HG02763 (cell line): ENCODE measurements around the gene RNPEP.
"Not testable (repeated sequence)": the region's sequence is repeated elsewhere in the genome, so short reads cannot be mapped to it uniquely, and the experiment has no call there.

Experiments used
- ATAC-seq: cut with Tn5 transposase; IDR thresholded peaks from one replicate; pipeline ENCODE4 v1.9.1; 2021; ENCODE audit warnings: mild to moderate bottlenecking, moderate library complexity; ENCODE audit not compliant: unreplicated experiment

Gene RNPEP, protein sequence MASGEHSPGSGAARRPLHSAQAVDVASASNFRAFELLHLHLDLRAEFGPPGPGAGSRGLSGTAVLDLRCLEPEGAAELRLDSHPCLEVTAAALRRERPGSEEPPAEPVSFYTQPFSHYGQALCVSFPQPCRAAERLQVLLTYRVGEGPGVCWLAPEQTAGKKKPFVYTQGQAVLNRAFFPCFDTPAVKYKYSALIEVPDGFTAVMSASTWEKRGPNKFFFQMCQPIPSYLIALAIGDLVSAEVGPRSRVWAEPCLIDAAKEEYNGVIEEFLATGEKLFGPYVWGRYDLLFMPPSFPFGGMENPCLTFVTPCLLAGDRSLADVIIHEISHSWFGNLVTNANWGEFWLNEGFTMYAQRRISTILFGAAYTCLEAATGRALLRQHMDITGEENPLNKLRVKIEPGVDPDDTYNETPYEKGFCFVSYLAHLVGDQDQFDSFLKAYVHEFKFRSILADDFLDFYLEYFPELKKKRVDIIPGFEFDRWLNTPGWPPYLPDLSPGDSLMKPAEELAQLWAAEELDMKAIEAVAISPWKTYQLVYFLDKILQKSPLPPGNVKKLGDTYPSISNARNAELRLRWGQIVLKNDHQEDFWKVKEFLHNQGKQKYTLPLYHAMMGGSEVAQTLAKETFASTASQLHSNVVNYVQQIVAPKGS

DNA sequence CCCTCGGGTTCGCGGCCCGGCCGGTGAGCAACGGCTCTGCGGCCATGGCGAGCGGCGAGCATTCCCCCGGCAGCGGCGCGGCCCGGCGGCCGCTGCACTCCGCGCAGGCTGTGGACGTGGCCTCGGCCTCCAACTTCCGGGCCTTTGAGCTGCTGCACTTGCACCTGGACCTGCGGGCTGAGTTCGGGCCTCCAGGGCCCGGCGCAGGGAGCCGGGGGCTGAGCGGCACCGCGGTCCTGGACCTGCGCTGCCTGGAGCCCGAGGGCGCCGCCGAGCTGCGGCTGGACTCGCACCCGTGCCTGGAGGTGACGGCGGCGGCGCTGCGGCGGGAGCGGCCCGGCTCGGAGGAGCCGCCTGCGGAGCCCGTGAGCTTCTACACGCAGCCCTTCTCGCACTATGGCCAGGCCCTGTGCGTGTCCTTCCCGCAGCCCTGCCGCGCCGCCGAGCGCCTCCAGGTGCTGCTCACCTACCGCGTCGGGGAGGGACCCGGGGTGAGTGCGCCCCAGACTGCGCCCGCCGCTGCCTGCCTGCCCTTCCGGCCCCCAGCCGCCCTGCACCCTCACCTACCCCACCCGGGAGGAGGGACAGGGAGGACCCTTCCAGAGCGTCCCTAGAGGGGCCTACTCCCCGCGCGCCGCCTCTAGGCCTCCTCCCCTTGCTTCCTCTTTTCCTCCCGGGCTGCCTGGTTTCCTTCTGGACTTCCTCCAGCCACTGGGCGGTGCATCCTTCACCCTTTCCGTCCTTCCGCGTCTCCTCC is at the start of gene RNPEP:
Gene RNPEP (plus strand): TSS at position 26 of the 757 bp plus-strand sequence. CDS start 19 bp downstream, at position 45.
- peak; percentile 84 for ATAC-seq

DNA sequence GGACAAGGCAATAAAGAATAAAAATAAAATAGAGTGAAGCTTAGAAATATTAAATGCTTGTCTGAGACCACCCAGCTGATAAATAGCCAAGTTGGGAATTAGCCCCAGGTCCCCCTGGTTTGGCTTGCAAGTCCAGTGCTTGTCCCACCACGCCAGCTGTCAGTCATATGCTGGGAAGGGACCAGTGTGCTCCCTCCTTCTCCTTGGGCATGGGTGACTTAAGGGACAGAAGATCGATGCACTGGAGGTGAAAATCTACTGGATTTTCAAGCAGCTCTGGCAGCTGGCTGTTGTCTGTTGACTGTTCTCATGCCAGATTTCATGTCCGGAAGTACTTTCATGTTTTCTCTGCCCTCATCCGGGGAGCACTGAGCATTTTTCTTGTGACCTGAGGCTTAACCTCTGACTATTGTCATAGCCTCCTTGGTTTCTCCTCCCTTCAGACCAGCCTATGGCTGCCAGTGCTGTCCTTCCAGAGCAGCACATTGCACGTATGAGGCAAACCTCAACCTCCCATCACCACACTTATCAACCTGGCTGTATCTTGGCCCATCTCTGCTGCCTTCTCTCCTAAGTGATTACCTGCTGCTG is 48.5 kb upstream of the RNPEP start:
- no peak for ATAC-seq

DNA sequence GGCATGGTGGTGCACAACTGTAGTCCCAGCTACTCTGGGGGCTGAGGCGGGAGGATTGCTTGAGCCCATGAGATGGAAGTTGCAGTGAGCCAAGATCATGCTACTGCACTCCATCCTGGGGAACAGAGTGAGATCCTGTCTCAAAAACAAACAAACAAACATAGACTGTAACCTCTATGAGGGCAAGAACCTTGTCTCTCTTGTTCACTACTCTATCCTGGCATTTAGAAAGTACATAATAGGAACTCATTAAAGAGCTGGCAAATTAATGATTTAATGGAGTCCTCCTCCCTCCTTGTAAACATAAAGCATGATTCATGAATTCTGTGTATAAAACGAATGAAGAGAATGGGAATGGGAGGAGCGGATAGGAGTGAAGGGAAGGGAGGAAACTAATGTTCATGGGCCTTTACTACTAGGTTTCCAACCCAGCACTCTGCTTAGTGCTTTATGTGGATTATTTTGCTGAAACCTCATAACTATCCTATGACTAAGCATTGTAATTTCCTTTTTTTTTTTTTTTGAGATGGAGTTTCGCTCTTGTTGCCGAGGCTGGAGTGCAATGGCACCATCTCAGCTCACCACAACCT is 44.7 kb upstream of the RNPEP start:
- no peak for ATAC-seq

DNA sequence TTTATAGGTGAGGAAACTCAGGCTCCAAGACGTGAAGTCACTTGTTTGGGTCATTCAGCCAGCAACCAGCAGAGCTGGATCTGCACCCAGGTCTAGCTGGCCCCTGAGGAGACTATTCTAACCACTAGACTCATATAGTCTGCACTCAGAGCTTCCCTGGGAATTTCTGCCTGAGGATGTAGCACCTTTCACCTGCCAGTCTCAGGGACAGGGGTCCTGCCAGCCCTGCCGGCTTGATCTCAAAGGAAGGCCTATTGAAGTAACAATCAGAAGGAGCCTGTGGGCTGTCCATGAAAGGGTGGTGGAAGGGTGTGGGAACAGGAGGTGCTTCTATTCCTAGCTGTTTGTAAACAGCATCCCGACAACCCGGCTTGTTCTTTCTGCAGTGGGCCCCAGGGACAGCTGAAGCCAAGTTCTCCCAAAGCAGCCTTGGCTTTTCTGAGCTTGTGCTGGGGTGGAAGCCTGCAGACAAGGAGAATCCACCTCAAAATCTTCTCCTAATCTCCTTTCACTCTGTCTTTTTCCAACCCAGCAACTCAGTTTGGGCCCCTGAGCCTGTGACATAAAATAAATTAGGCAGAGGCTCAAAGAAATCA is 43.9 kb upstream of the RNPEP start:
- no peak for ATAC-seq

DNA sequence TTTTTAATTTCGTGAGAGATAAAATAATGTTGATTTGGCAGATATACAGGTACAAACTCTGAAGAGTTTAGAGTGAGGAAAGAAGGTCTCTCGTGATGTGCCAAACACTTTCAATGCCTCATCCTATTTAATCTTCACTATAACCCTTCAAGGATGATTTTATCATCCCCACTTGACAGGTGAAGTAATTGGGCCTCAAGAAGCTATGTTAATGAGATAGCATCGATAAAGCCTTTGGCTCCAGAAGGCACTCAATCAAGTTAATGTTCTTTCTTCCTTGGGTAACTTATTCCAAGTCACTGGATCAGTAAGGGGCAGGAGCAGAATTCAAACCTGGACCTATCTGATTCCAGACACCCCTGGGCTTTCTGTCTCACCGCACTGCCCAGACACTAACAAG is 43.3 kb upstream of the RNPEP start:
- ATAC-seq, result no peak

DNA sequence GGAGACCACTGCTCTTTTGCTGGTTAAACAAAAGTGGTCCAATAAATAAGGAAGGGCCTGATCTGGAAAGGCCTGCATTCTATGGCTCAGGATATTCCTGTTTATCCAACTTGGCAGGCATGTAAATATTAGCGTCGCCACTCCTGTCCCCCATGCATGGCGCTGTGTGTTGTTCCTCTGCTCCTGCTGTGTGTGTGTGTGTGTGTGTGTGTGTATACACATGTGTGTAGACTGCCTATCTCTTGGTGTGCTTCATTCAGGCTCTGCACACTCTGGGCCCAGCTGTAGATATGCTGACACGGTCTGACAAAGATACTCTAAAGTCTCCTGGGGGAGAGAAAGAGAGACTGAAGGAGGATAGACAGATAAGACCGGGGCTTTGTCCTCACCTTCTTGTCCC is 42.9 kb upstream of the RNPEP start:
- no peak for ATAC-seq

DNA sequence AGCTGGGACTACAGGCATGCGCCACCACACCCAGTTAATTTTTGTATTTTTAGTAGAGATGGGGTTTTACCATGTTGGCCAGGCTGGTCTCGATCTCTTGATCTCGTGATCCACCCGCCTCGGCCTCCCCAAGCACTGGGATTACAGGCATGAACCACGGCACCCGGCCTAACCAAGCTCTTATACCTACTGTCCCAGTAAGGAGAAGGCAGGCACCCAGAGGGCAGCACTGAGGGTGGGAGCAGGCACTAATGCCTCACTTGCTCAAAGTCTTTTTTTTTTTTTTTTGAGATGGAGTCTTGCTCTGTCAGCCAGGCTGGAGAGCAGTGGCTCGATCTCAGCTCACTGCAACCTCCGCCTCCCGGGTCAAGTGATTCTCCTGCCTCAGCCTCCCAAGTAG is 42.1 kb upstream of the RNPEP start:
- not testable (repeated sequence) for ATAC-seq

DNA sequence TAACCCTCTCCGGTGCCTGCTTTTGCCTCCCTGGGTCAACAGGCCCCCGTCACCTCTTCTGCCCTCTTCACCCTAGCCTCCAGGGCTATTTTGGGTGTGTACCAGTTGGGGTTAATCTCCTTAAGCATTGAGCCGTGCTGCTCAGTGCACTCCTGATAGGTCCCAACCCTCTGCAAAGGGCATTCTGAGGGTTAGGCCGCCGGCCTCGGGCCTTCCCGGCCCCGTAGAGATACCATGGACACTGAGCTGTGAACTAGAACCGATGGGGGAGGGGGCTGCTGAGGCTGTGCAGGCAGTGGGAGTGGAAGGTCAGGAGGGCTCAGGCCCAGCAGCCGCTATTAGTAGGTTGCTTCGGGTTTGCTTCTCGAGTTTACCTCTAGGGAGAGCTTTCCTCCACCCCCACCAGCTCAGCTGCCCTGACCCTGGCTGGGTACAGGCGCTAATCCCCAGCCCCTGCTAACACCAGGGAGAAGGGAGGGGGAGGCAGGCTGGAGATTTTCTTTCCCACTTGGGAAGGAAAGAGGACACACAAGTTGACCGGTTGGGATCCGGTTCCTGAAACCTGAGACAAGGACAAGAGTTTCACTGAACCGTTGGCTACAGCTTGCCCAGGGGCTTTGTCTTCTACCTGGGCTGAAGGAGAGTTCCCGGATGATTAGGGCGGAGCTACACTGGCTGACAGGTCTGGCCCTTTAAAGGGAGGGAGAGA is 40.9 kb upstream of the RNPEP start:
- ATAC-seq, result no peak

DNA sequence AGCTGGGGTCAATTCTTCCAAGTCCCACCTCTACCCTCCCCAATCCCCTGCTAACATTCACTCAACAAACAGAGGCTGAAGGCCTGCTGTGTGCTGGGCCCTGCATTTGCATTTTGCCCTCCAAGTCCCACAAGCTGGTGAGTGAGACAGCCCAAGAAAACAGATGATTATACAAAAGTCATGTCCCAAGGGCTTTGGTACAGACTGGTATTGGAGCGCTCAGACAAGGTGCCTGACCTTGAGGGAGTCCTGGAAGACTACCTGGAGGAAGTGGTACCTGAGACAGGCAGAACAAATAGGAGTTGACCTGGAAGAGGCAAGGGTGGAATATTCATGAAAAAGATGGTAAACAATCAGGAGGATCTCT is 40.3 kb upstream of the RNPEP start:
- ATAC-seq, result no peak

DNA sequence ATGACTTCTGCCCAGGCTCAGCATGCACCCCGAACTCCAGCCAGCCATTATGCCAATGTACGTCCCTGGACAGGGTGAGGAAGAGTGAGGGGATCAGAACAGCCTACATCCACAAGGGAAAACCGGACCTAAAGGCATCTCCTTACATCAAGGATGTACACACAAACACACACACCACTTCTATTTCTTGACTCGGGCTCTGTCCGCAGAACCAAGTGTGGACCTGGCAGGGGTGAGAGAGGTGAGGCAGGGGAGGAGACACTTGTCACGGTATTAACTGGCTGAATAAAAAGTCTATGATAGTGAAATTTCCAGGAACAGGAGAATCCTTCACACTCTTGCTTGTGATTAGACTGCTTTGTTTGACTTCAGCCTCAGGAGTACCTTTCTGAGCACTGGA is 38.4 kb upstream of the RNPEP start:
- no peak for ATAC-seq

DNA sequence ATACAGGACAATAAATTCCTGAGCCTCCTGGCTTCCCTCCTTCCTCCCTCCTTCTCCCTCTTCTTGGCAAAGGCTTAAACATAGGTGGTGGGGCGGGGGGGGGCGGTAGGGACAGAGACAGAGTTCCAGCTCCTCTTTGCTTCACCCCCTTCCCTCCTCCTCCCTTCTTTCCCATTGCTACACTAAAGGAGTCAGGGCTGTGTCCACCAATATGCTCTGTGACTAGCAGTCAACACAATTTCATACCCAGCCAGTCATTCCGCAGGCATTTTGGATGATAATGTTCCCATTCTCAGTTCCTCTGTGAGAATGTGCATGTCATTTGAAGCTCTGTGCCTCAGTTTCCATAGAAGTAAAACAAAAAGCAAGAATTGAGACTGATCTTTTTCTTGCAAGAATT is 37.8 kb upstream of the RNPEP start:
- no peak for ATAC-seq

DNA sequence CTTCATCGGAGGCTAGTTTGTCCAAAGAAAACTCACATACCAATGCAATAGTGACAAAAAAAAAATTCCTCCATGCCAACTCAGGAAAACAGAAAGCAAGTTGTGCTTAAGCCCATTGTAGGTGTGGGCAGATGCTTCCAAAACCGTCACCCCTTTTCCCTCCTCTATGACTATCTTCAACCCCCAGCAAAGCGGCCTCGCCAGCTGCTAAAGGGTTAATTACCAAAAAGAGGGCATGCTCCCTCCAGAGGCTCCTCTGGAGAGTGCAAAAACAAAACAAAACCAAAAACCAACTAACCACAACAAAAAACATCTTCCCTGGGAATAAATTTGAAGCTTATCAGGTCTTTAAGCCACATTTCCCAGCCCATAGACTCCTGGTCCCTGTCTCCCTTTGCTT is 37.3 kb upstream of the RNPEP start:
- no peak for ATAC-seq

DNA sequence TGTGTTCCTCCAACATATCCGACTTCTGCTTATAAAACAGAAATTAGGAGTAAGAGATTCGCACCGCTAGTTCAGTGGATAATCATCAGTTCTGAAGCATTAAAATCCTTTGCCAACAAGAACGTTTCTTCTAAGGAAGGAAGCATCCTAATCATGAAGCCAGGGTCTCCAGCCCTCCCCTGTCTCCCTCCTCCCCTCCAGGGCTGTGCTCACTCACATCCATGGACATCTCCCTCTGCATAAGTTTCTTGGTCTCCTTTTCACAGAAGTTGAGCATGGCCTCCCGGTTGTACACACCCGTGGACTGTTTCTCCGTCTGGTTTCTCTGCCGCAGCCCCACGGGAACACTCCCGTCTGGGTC is 36.6 kb upstream of the RNPEP start:
- ATAC-seq, result no peak

DNA sequence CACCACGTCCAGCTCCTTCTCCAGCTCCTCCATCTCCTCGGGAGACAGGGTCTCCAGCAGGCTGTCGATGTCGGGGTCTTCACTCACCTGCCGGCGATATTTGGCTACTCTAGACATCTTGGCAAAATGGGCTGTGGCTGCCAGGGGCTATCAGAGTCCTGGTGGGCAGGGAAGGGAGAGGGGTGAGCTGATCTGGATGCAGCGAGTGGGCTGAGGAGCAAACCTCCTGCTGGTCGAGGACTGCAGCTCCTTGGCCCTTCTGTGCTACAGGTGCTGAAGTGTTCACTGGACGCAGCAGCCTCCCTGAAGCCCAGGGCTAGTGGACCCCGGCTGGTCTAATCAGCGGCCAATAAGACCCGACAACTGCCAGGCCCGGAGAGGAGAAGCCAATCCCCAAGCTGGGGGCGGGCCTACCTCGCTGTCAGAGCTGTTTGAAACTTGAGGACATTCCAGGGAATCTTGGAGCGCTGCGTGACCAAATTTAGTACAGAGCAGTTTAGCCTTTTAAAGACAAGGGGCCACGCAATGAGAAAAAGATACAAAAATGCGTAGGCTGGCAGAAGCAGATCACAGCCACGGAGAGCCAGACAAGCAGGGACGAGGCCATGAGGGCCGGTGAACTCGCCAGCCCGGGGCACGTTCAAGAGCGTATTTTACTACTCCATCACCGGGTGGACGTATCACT is 36.1 kb upstream of the RNPEP start, which contains the start of gene LMOD1:
Gene LMOD1 (minus strand): TSS at position 325 of the 685 bp plus-strand sequence. CDS start 208 bp downstream, at position 117.
- no peak for ATAC-seq

DNA sequence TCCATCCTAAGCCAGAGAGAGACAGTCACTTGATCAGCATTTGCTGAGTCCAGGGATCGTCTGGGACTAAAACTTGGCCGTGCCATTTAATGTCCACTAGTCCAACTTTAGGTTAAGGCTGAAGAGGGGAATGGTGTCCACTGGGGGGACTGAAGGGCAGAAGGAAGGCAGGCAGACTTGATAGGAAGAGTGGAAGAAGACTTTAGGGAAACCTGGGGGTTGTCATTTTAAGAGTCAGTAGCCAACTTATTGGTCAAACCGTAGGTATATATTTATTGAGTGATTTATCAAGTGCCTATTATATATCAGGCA is 34.8 kb upstream of the RNPEP start:
- ATAC-seq, result no peak

DNA sequence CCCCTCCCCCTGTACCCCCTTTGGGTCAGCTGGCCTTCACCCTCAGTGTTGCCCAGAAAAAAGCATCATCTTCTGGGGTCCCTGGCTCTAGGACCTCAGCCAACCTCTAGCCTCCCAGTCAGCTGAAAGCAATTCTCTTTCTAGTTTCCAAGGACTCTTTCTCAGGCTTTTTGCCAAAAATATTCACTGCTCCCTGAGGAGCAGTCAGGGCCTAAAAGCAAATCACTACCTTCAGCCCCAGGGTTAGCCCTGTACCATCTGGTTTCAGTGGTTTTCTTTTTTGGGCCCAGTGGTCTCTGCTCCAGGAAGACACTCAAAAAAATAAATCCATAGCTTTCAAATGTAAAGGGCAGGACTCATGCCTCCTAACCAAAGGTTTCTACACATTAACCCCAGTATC is 33.0 kb upstream of the RNPEP start:
- no peak for ATAC-seq

DNA sequence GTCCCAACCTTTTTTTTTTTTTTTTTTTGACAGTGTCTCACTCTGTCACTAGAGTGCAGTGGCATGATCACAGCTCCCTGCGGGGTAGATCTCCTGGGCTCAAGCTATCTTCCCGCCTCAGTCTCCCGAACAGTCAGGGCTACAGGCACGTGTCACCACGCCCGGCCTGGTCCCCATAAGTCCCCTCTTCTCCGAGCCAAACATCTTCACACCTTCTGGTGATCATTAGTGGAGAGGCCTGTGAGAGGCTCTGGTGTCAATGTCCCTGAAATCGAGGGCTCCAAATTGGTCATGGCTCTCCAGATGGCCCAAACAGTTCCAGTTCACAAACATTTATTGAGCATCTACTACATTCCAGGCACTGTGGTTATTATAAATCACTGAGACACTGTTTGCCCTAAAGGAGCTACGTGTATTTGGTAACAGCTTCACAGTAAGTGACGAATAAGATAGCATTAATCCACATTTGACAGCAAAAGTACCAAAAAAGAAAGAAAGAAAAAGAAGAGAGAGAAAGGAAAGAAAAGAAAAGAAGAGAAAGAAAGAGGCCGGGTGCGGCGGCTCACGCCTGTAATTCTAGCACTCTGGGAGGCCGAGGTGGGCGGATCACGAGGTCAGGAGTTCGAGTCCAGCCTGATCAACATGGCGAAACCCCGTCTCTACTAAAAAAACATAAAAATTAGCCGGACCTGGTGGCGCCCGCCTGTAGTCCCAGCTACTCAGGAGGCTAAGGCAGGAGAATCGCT is 28.0 kb upstream of the RNPEP start:
- no peak for ATAC-seq

DNA sequence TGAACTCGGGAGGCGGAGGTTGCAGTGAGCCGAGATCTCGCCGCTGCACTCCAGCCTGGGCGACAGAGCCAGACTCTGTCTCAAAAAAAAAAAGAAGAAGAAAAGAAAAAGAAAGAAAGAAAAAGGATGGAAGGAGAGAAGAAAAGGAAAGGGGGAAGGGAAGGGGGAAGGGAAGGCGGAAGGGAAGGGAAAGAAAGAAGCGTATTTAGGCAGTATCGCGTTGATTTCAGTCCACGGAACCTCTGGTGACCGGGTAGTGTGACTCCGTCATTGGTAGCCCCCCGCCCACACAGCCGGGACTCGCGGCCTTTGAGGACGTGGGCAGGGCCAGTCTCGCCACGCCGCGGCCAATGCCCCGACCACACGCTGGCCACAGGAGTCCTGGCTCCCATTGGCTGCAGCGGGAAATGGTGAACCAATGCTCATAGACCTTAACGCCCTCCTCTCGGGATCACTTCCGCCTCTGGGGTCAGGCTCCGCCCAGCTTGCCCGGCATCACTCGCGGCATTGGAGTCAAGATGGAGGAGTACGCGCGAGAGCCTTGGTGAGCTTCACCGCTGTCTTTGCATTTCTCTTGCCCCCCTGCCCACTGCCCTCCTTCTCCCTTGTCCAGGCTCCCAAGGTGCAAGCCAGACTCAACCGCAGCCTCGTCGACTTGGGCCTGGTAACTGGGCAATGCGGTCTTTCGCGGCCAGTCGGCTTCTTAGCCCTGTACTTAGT is 27.3 kb upstream of the RNPEP start, which contains the start of gene TIMM17A:
Gene TIMM17A (plus strand): TSS at position 495 of the 720 bp plus-strand sequence. CDS start 24 bp downstream, at position 519.
- peak; percentile 99 for ATAC-seq
